Stimulated activated CD4-positive, alpha-beta T cell treated with anti-CD3 and anti-CD28 coated beads, Interleukin-12 subunit alpha, Interleukin-12 subunit beta, amount 100 ng/mL, for 48 hours (primary cell): Measurements from ENCODE around the gene SLC25A39.
"Not testable (repeated sequence)": the region's sequence is repeated elsewhere in the genome, so short reads cannot be mapped to it uniquely, and the experiment has no call there.

Experiments
- DNase-seq, 3 donors: peaks; one replicate each; pipeline ENCODE4 v3.0.0-alpha.2; 2020; ENCODE audit warnings: low read depth in 2 of 3, low spot score in 1 of 3

SLC25A39 gene, protein sequence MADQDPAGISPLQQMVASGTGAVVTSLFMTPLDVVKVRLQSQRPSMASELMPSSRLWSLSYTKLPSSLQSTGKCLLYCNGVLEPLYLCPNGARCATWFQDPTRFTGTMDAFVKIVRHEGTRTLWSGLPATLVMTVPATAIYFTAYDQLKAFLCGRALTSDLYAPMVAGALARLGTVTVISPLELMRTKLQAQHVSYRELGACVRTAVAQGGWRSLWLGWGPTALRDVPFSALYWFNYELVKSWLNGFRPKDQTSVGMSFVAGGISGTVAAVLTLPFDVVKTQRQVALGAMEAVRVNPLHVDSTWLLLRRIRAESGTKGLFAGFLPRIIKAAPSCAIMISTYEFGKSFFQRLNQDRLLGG

DNA sequence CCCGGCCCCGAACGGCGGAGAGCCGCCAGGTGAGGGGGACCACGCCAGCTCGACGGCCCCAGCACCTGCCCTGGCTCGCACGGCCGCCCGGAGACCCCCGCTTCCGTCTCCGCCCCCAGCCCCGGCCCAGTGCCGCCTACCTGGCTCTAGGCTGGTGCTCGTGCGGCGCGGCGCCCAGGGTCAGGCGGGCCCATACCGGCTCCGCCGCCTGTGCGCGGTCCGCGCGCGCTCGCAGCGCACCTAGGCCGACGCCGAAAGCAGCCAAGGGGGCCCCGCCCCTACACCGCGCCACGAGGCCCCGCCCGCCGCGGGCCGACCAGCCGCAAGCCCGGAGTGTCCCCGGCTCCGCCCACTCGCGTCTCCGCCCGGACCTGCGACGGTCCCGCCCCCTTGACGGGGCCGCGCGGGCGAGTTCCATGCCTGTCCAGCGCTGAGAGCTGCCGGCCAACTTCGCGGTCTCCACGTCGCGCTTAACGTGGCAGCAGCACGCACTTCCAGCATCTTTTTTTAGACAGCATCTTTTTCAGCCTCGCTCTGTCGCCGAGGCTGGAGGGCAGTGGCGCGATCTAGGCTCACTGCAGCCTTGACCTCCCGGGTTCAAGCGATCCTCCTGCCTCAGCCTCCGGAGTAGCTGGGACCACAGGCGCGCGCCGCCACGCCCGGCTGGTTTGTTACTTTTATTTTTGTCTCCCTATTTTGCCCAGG is at the start of gene SLC25A39:
Gene SLC25A39 (minus strand): TSS at position 253 of the 705 bp plus-strand sequence. CDS start 1,261 bp downstream, outside the sequence.
- DNase-seq = peak; percentile 89 to 96 (median 94)

DNA sequence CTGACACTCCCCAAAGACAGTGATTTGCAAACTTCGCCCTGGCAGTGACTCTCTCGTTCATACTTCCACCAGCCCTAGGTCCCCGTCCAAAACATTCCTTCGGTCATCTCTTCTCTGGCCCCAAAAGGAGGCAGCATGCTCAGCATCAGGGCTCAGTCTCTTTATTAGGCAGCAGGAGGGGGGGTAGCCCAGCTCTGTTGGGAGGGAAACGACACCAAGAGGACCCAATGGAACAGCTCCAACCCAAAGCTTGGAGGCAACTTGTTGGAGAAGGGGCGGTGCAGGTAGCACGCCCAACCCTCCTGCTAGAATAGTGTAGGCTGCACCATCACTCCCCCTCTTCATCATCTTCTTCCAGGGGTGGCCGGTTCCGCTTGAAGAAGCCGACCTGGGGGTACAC is 47.4 kb upstream of the SLC25A39 start:
- DNase-seq = no peak

DNA sequence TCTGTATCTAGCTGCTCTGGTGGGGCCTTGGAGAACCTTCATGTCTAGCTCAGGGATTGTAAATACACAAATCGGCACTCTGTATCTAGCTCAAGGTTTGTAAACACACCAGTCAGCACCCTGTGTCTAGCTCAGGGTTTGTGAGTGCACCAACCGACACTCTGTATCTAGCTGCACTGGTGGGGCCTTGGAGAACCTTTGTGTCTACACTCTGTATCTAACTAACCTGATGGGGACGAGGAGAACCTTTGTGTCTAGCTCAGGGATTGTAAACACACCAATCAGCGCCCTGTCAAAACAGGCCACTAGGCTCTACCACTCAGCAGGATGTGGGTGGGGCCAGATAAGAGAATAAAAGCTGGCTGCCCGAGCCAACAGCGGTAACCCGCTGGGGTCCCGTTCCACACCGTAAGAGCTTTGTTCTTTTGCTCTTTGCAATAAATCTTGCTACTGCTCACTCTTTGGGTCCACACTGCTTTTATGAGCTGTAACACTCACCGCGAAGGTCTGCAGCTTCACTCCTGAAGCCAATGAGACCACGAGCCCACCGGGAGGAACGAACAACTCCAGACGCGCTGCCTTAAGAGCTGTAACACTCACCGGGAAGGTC is 44.9 kb upstream of the SLC25A39 start:
- not testable (repeated sequence) for DNase-seq

DNA sequence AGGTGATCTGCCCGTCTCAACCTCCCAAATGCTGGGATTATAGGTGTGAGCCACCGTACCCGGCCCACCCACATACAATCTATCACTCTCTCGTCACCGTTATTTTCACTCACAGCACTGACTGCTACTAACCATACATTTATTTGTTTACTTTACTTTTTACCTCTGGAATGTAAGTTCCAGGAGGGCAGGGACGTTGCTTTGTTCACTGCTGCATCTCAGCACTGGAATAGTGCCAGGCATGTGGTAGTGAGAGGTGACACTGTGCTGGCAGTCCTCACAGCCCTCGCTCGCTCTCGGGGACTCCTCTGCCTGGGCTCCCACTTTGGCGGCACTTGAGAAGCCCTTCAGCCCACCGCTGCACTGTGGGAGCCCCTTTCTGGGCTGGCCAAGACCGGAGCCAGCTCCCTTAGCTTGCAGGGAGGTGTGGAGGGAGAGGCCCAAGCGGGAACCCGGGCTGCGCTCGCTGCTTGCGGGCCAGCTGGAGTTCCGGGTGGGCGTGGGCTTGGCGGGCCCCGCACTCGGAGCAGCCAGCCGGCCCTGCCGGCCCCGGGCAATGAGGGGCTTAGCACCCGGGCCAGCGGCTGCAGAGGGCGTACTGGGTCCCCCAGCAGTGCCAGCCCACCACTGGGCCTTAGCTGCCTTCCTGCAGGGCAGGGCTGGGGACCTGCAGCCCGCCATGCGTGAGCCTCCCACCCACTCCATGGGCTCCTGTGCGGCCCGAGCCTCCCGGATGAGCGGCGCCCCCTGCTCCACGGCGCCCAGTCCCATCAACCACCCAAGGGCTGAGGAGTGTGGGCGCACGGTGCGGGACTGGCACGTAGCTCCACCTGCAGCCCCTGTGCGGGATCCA is 44.0 kb upstream of the SLC25A39 start:
- DNase-seq = not testable (repeated sequence)

DNA sequence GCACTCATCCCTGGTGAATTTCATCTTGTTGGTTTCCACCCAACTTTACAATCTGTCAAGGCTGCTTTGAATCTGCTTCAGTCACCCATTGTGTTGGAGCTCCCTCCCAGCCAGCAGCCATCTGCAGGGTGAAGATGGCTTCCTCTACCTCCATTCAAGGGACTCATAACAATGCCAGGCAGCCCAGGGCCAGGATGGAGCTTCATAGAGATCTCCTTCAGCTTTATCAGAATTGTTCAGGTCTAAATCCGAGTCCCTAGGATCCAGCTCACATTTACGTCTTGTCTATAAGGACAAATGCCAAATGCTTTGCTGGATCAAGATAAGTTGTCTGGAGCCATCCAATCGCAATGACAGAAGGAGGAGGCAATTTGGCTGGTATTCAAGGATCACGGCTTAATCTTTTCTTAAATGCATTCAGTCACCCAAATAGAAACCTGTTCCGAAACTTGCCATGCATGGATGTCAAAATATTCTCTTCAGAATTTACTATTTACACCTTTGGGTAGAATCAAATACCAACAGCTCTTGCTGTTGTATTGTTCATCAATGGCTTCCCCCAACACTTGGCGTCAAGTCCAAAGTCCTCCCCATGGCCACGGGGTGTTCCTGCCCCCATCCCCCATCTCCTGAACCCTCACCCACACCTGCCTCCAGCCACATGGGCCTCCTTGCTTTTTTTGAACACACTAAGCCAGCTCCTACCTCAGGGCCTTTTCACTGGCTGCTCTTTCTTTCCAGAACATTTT is 42.8 kb upstream of the SLC25A39 start:
- no peak for DNase-seq

DNA sequence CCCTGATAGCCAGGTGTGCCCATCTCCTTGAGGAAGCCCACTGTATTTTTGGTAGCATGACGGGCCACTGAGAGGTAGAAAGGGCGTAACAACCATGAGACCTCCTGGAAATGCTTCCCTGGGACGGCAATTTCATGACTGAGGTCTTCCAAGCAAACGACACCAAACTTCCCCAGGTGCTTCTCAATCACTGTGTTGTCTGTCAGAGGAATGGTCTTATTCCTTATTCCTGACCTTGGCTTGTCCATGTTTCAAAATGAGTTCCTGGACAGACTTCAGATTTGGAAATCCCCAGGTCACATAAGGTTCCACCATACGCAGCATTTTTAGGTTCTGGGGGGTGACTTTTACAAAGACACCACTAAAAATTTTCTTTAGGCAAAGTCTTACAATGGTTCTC is 40.4 kb upstream of the SLC25A39 start:
- not testable (repeated sequence) for DNase-seq

DNA sequence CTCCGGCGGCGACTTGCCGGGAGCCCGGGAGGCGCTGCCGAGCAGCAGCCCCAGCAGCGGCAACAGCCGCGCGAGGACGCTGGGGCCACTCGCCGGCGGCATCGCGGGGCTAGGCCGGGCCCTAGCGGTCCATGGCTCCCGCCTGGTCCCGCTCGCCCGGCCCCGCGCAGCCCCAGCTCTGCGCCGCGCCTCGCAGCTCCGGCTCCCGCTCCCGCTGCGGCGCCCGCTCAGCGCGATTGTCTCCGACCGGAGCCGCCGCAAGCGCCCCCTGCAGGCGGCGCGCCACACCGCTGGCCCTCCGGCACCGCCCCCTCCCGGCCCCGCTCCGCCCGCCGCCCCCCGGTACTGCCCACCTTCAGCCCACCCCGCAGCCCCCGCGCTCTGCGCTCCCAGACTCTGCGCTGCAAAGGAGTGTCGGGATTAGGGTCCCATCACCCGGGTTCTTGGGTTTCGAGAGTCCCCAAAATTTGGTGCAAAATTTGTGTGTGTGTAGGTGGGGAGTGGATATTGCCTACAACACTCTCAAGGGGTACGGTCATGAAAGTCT is 39.1 kb upstream of the SLC25A39 start, which contains the start of gene FAM171A2:
Gene FAM171A2 (minus strand): TSS at position 241 of the 547 bp plus-strand sequence. CDS start 139 bp downstream, at position 102.
- peak in 2 of 3 donors; percentile 51 to 57 for DNase-seq

DNA sequence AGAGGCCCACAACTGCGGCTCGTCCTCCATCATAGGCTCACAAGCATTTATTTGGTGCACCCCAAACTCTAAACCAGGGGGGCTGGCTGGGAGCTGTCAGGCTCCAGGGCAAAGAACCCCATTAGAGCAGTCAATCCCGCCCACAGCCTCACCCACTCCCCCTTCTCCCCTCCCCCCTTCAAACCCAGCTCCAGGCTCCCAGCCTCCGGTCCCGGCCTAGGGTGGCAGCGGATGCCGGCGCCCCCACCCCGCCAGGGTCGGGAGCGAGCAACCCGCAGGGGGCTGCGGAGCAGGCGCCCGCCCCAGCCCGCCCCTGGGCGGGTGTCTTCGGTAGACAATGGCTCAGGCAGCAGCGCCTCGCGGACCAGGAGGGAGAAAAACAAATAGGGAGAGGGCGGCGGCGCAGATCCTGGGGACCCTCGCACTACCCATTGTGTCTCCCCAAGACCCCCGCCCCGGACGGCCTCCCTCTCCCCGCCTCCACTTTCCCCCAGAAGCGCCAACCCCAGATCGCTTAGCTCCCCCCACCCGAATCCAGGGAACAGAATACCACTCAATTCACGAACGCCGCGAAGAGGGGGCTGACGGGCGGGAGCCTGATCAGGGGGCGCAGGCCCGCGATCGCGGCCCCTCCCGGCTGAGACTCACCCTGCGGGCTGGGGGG is 38.5 kb upstream of the SLC25A39 start:
- no peak for DNase-seq

DNA sequence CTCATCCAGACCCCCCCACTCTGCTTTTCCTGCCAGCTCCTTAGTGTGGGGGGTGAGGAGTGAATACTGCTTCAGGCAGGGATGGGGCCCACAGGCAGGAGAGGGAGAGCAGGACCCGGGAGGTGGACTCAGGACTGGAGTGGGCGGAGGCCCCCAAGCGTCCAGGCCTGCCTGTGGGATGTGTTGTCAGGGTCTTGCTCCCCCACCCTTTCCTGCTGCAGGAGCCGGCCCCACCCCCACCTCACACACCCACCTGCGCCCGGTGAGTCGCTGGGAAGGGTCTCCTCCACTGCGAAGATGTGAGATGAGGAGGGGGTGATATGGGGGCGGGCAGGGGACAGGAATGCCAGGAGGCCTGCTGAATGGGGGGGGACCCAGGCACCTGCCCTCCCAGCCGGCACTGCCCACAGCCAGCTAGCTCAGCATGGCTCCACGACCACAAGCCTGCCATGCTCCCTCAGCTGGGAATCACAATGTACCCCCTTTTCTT is 37.9 kb upstream of the SLC25A39 start:
- DNase-seq = no peak

DNA sequence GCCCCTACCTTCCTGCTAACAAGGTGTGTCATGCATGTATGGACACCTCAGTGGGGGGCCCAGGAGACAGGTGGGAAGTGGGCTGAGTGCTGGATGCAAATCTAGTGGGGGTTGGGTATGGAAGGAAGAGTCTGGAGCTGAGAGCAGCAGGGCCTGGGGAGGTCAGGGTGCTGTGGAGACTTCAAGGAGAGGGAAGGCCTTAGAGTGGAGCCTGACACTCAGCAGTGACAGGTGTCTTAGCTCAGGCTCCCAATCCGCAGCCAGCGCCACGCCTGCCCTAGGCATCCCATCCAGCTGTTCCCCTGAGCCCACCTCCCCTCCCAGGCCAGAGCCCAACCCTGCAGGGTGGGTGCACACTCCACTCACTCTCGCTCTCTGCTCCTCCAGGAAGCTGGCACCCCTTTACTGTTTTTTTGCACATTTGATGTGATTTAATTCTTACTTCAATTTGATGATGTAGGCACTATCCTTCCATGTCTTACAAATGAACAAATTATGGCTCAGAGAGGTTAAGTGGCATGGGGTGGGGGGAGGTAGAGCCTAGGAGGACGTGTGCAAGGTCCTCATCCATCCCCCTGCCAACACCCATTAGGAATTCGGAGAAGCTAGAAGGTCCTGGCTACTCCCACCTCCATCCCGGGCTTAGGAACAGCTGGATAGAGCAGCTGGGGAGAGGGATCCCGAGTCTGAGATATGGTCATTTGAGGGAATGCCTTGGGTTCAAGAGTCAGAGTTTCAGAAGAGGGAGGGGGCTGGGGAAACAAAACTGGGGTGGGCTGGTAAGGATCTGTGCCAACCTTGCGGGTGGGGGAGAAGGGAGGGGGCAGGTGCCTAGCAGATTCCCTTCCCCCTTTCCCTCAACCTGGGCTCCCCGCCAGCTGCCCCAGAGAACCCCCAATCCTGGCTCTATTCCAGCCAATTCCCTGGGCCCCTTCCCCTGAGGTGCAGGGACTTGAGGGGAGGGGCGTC is 37.0 kb upstream of the SLC25A39 start:
- DNase-seq = no peak

DNA sequence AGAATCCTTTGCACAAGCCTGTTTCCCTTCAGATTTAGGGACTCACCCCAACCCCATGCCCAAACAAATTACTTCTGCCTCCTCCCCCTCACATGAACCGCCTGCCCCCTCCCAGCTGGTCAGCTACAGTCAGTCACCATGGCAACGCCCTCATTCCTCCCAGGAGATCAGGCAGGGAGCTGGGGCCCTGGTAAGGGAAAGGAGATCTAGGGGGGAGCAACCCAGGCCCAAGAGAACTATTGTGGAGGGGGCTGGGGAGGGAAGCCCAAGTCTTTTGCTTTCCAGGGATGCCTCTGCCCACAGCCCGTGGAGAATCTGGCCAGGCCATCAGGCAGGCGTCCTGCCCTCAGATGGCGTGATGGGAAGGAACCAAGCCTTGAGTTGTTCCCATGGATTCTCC is 36.2 kb upstream of the SLC25A39 start:
- DNase-seq = no peak

DNA sequence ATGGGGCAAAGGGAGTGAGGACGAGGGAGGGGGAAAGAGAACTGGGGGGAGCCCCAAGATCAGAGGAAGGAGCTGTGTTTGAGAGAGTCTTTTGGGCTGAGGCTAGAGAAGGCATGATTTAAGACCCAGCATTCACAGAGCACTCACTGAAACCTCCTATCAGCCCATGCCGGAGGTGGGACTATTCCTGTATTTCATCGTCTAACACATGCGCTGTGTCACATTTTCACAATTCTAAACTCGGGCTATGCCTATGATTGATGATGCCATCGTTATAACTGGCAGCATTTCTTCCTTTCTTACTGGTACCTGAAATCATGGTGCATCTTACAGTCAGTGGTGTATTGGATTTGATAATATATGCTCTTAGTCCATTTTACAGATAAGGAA is 35.5 kb upstream of the SLC25A39 start:
- no peak for DNase-seq

DNA sequence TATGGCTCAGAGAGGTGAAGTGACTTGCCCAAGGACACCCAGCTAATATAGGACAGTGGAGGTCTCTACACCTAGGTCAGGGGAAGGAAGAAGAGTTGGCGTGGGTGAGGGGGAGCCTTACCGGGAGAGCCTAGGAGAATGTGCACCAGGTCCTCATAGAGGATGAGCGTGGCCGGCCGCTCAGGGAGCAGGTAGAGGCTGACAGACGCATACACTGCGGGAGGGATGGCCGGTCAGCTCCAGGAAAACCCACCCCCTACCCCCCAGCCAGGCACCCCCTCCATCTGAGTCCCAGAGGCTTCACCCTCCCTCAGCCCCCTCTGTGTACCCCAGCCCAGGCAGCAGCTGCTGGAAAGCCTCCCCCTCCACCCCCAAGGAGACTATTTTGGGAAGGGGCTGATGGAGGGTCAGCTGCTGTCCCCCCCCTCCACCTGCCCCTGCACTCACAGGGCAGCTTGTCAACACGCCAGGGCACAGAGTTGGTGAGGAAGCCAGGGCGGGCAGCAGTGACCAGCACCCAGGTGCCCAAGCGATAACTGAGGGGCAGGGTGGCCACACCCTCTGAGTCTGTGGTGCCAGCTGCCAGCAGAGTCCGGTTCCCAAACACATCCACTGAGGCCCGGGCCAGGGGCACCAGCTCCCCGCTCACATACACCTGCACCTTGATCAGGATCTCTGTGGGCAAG is 35.0 kb upstream of the SLC25A39 start:
- no peak for DNase-seq

DNA sequence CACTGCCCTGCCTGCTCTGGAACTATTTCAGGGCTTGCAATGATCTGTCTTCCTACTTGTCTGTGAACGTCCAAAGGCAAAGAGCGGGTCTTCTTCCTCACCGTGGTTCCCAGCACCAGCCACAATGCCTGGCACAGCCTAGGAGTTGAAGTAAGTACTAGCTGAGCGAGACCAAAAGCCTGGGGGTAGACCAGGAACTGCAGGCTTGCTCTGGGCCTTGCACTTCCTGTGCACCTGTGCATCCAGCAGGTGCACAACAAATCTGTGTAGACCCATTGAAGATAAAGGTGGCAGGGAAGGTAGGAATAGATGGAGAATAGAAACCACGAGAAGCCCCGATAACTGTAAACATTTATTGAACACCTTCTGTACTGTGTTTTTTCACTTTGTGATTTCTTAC is 34.4 kb upstream of the SLC25A39 start:
- no peak for DNase-seq

DNA sequence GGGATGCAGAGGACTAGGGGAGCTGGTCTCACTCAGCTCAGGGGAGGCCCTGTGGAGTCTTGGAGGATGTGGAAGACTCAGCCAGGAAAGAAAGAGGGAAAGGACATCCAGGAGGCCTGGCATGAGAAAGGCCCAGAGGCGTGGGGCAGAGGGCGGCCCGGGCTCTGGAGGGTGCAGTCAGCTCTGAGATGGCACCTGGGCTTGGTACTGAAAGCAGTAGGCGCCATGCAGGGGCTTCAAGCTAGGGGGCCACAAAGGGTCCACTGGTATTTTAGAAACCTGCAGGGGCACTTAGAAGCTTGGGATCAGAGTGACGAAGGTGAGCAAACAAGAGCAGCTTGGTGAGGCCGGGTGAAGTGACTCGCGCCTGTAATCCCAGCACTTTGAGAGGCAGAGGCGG is 33.4 kb upstream of the SLC25A39 start:
- DNase-seq = no peak

DNA sequence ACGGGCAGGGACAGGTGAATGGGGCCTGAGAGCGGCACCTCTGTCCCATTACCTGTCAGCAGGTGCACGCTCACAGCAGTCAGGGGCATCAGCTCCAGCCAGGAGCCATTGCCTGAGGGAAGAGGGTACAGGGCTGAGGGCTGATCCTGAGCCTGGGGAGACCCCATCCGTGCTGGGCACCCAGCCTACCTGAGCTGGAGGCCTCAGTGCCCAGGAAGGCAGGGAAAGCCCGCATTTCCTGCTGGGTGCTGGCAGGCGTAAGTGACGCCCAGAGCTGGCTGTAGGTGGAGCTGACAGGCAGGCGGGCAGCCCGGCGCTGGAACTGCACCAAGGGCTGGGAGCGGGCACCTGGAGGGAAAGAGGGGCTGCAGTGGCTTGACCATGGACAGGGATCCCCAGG is 31.6 kb upstream of the SLC25A39 start:
- DNase-seq = no peak

DNA sequence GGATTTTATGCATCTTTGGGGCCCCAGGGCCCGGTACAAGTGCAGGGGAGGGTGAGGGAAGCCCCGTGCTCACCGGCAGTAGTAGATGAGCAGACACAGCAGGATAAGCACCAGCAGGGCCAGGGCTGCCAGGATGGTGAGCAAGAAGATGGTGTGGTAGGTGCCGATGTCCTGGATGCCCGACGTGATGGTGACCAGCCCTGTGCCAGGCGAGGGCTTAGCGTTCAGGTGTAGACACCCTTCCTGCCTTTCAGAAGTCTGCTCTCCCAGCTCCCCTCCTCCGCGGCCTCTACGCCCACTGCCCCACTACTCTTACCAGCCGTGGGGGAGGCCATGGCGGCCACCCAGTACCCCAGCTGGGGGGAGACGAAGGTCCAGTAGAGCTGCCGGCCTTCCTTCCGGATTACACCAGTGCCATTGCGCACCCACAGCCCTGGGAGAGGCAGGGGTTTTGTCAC is 31.0 kb upstream of the SLC25A39 start:
- no peak for DNase-seq
